ENCODE results near the gene FNDC10. TPM values are rescaled to one million over a fixed set of nuclear protein-coding genes. Genes with fewer than 3 reads are reported as not detected.

Gene FNDC10
- total and polyA plus RNA-seq, 10 of the 15 experiments (the other 5 are each of a cell fraction or from before 2014, with no cell fraction given): 0.05 to 1.3 (median 0.25) TPM; not detected in 4

Other genes starting within 250 kb of the FNDC10 start
Only the 7 nearest of the 17 such genes appear.
- gene ATAD3A, start 88.0 kb downstream of the FNDC10 start, total RNA-seq (2014; rRNA removed): 56.1 and 58.6 TPM in 2 replicates
- 16.9 and 24.6 TPM in 2 replicates for gene ATAD3A, start 88.0 kb downstream of the FNDC10 start, total RNA-seq (2014; rRNA removed; fragmentation: Illumina TruSeq; extraction: Trizol)
- 66.8 and 76.4 TPM in 2 replicates for gene ATAD3A, start 88.0 kb downstream of the FNDC10 start, total RNA-seq (2021)
- 6.6 and 16.2 TPM in 2 replicates for gene ATAD3A, start 88.0 kb downstream of the FNDC10 start, polyA plus RNA-seq (2011; rRNA removed)
- gene ATAD3A, start 88.0 kb downstream of the FNDC10 start, polyA plus RNA-seq (2014; fragmentation: Illumina TruSeq; extraction: Trizol): 0.95 and 9.0 TPM in 2 replicates
- 1 to 10 TPM in 1 of 2 experiments, under 1 TPM in 1; 0.05 to 1.3 TPM for gene ATAD3A, start 88.0 kb downstream of the FNDC10 start, polyA plus RNA-seq (2014; fragmentation: Nextera tagmentation; extraction: Ambion mirVana)
- 53.3 and 69.0 TPM in 2 replicates for gene ATAD3A, start 88.0 kb downstream of the FNDC10 start, polyA plus RNA-seq (2014; rRNA removed)
- 10 to 100 TPM; 84.4 to 93.5 TPM for gene ATAD3A, start 88.0 kb downstream of the FNDC10 start, polyA plus RNA-seq (2016; fragmentation: Nextera tagmentation; extraction: Ambion mirVana)
- gene TMEM240, start 59.5 kb downstream of the FNDC10 start, total RNA-seq (2014; rRNA removed): 0.17 TPM in 1 of 2 replicates, not detected in the other
- gene TMEM240, start 59.5 kb downstream of the FNDC10 start, total RNA-seq (2014; rRNA removed; fragmentation: Illumina TruSeq; extraction: Trizol): not detected in 2 replicates
- 0.49 TPM in 1 of 2 replicates, not detected in the other for gene TMEM240, start 59.5 kb downstream of the FNDC10 start, total RNA-seq (2021)
- not detected in 2 replicates for gene TMEM240, start 59.5 kb downstream of the FNDC10 start, polyA plus RNA-seq (2011; rRNA removed)
- not detected in 2 replicates for gene TMEM240, start 59.5 kb downstream of the FNDC10 start, polyA plus RNA-seq (2014; fragmentation: Illumina TruSeq; extraction: Trizol)
- gene TMEM240, start 59.5 kb downstream of the FNDC10 start, polyA plus RNA-seq (2014; fragmentation: Nextera tagmentation; extraction: Ambion mirVana): not detected
- gene TMEM240, start 59.5 kb downstream of the FNDC10 start, polyA plus RNA-seq (2014; rRNA removed): 0.32 TPM in 1 of 2 replicates, not detected in the other
- not detected for gene TMEM240, start 59.5 kb downstream of the FNDC10 start, polyA plus RNA-seq (2016; fragmentation: Nextera tagmentation; extraction: Ambion mirVana)
- gene SSU72, start 25.3 kb downstream of the FNDC10 start, total RNA-seq (2014; rRNA removed): 61.6 and 67.8 TPM in 2 replicates
- gene SSU72, start 25.3 kb downstream of the FNDC10 start, total RNA-seq (2014; rRNA removed; fragmentation: Illumina TruSeq; extraction: Trizol): 38.1 and 42.5 TPM in 2 replicates
- 92.6 and 97.4 TPM in 2 replicates for gene SSU72, start 25.3 kb downstream of the FNDC10 start, total RNA-seq (2021)
- gene SSU72, start 25.3 kb downstream of the FNDC10 start, polyA plus RNA-seq (2011; rRNA removed): 46.7 and 53.3 TPM in 2 replicates
- 66.7 and 84.0 TPM in 2 replicates for gene SSU72, start 25.3 kb downstream of the FNDC10 start, polyA plus RNA-seq (2014; fragmentation: Illumina TruSeq; extraction: Trizol)
- gene SSU72, start 25.3 kb downstream of the FNDC10 start, polyA plus RNA-seq (2014; fragmentation: Nextera tagmentation; extraction: Ambion mirVana): 10 to 100 TPM; 28.6 to 60.5 TPM
- 110 and 117 TPM in 2 replicates for gene SSU72, start 25.3 kb downstream of the FNDC10 start, polyA plus RNA-seq (2014; rRNA removed)
- 100 to 1,000 TPM in 1 of 2 experiments, 10 to 100 TPM in 1; 67.5 to 172 TPM for gene SSU72, start 25.3 kb downstream of the FNDC10 start, polyA plus RNA-seq (2016; fragmentation: Nextera tagmentation; extraction: Ambion mirVana)
- 13.9 and 17.1 TPM in 2 replicates for gene MIB2, start 15.4 kb upstream of the FNDC10 start, total RNA-seq (2014; rRNA removed)
- gene MIB2, start 15.4 kb upstream of the FNDC10 start, total RNA-seq (2014; rRNA removed; fragmentation: Illumina TruSeq; extraction: Trizol): 1.8 and 2.3 TPM in 2 replicates
- 25.4 and 26.8 TPM in 2 replicates for gene MIB2, start 15.4 kb upstream of the FNDC10 start, total RNA-seq (2021)
- gene MIB2, start 15.4 kb upstream of the FNDC10 start, polyA plus RNA-seq (2011; rRNA removed): 3.2 and 5.5 TPM in 2 replicates
- 0.60 and 0.78 TPM in 2 replicates for gene MIB2, start 15.4 kb upstream of the FNDC10 start, polyA plus RNA-seq (2014; fragmentation: Illumina TruSeq; extraction: Trizol)
- gene MIB2, start 15.4 kb upstream of the FNDC10 start, polyA plus RNA-seq (2014; fragmentation: Nextera tagmentation; extraction: Ambion mirVana): under 1 TPM in 1 of 2 experiments, not detected in 1; 0.42 TPM
- gene MIB2, start 15.4 kb upstream of the FNDC10 start, polyA plus RNA-seq (2014; rRNA removed): 17.4 and 23.0 TPM in 2 replicates
- gene MIB2, start 15.4 kb upstream of the FNDC10 start, polyA plus RNA-seq (2016; fragmentation: Nextera tagmentation; extraction: Ambion mirVana): 10 to 100 TPM; 10.9 to 15.4 TPM
- gene MMP23B, start 32.0 kb upstream of the FNDC10 start, total RNA-seq (2014; rRNA removed): 0.34 and 0.54 TPM in 2 replicates
- gene MMP23B, start 32.0 kb upstream of the FNDC10 start, total RNA-seq (2014; rRNA removed; fragmentation: Illumina TruSeq; extraction: Trizol): not detected in 2 replicates
- 0.51 and 0.74 TPM in 2 replicates for gene MMP23B, start 32.0 kb upstream of the FNDC10 start, total RNA-seq (2021)
- gene MMP23B, start 32.0 kb upstream of the FNDC10 start, polyA plus RNA-seq (2011; rRNA removed): 0.33 TPM in 1 of 2 replicates, not detected in the other
- not detected in 2 replicates for gene MMP23B, start 32.0 kb upstream of the FNDC10 start, polyA plus RNA-seq (2014; fragmentation: Illumina TruSeq; extraction: Trizol)
- not detected for gene MMP23B, start 32.0 kb upstream of the FNDC10 start, polyA plus RNA-seq (2014; fragmentation: Nextera tagmentation; extraction: Ambion mirVana)
- 0.33 and 0.43 TPM in 2 replicates for gene MMP23B, start 32.0 kb upstream of the FNDC10 start, polyA plus RNA-seq (2014; rRNA removed)
- gene MMP23B, start 32.0 kb upstream of the FNDC10 start, polyA plus RNA-seq (2016; fragmentation: Nextera tagmentation; extraction: Ambion mirVana): under 1 TPM; 0.25 to 0.76 TPM
- gene CDK11B, start 58.9 kb upstream of the FNDC10 start, total RNA-seq (2014; rRNA removed): 15.4 and 17.1 TPM in 2 replicates
- gene CDK11B, start 58.9 kb upstream of the FNDC10 start, total RNA-seq (2014; rRNA removed; fragmentation: Illumina TruSeq; extraction: Trizol): 10.8 and 11.9 TPM in 2 replicates
- gene CDK11B, start 58.9 kb upstream of the FNDC10 start, total RNA-seq (2021): 24.0 and 24.2 TPM in 2 replicates
- 2.8 and 5.3 TPM in 2 replicates for gene CDK11B, start 58.9 kb upstream of the FNDC10 start, polyA plus RNA-seq (2011; rRNA removed)
- gene CDK11B, start 58.9 kb upstream of the FNDC10 start, polyA plus RNA-seq (2014; fragmentation: Illumina TruSeq; extraction: Trizol): 30.9 and 43.8 TPM in 2 replicates
- gene CDK11B, start 58.9 kb upstream of the FNDC10 start, polyA plus RNA-seq (2014; fragmentation: Nextera tagmentation; extraction: Ambion mirVana): 1 to 10 TPM; 3.2 to 6.9 TPM
- gene CDK11B, start 58.9 kb upstream of the FNDC10 start, polyA plus RNA-seq (2014; rRNA removed): 19.4 and 23.2 TPM in 2 replicates
- 10 to 100 TPM; 18.9 to 22.4 TPM for gene CDK11B, start 58.9 kb upstream of the FNDC10 start, polyA plus RNA-seq (2016; fragmentation: Nextera tagmentation; extraction: Ambion mirVana)
- 19.8 and 20.2 TPM in 2 replicates for gene SLC35E2B, start 92.7 kb upstream of the FNDC10 start, total RNA-seq (2014; rRNA removed)
- 15.8 and 16.5 TPM in 2 replicates for gene SLC35E2B, start 92.7 kb upstream of the FNDC10 start, total RNA-seq (2014; rRNA removed; fragmentation: Illumina TruSeq; extraction: Trizol)
- gene SLC35E2B, start 92.7 kb upstream of the FNDC10 start, total RNA-seq (2021): 33.7 and 36.7 TPM in 2 replicates
- gene SLC35E2B, start 92.7 kb upstream of the FNDC10 start, polyA plus RNA-seq (2011; rRNA removed): 14.4 and 18.4 TPM in 2 replicates
- gene SLC35E2B, start 92.7 kb upstream of the FNDC10 start, polyA plus RNA-seq (2014; fragmentation: Illumina TruSeq; extraction: Trizol): 19.5 and 23.6 TPM in 2 replicates
- gene SLC35E2B, start 92.7 kb upstream of the FNDC10 start, polyA plus RNA-seq (2014; fragmentation: Nextera tagmentation; extraction: Ambion mirVana): 1 to 10 TPM; 2.6 to 4.1 TPM
- 29.3 and 31.5 TPM in 2 replicates for gene SLC35E2B, start 92.7 kb upstream of the FNDC10 start, polyA plus RNA-seq (2014; rRNA removed)
- gene SLC35E2B, start 92.7 kb upstream of the FNDC10 start, polyA plus RNA-seq (2016; fragmentation: Nextera tagmentation; extraction: Ambion mirVana): 10 to 100 TPM; 18.6 to 18.7 TPM